Stimulated activated naive CD8-positive, alpha-beta T cell treated with anti-CD3 and anti-CD28 coated beads, Interleukin-15, Interleukin-2, amounts not matched to agents 100 U/mL and 50 U/mL, for 24 hours (primary cell): ENCODE results near the gene MYO18B.

Source experiments
- ATAC-seq: fragments of 150-1000 bp; cut with Tn5 transposase; one replicate; pipeline ENCODE4 v1.10.0; 2021
- DNase-seq: peaks from one replicate; pipeline ENCODE4 v3.0.0; 2021

Gene MYO18B

DNA sequence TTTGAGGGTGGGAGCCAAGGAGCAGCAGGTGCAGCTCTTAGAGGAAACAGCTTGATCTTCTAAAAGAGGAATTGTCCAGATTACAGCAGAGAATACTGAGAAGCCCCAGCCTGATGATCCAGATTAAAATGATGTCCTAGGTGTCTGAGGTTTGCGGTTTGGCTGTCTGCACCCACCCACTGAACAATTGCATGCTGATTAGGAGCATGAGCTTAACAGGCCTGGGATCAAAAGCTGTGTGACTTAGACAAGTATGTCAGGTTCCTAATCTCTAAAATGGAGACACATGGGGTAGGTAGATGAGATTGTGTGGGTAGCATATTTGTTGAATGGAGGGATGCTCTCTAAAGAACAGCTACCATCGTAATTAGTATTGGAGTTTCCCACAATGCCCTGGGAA, 260.5 kb downstream of the MYO18B start:
- DNase-seq, result no peak
- ATAC-seq, result no peak

DNA sequence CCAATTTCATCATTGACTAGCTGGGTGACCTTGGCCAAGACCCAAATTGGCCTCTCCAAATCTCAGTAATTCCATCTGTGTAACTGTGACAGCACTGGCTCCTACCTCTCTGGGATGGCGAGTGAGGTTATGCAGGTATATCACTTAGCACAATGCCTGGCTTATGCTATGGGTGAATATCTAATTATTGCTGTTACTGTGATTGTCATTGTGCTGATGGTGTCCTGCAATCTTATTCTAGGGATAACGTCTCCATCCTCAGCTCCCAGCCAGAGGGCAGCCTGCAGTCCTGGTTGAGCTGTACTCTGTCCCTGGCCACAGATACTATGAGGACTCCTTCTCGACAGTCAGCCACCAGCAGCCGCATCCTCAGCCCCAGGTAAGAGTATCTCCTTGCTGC, 262.5 kb downstream of the MYO18B start:
- DNase-seq, result no peak
- ATAC-seq, result no peak

GRCh38 chr22:26008587-26008986, 266.6 kb downstream of the MYO18B start:
- no peak for DNase-seq

DNA sequence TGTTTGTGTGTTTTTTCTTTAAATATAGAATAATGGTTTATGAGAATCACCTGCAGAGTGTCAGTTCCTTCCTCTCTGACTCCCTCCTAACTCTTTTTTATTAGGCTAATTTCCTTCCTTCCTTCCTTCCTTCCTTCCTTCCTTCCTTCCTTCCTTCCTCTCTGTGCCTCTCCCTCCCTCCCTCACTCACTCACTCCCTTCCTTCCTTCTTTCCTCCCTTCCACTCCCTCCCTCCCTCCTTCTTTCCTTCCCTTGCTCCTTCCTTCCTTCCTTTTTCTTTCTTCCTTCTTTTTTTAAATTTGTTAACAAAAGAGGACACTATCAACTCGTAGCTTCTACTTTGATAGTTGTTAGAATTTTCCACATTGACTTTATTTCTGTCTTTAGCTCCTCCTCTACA, 274.9 kb downstream of the MYO18B start:
- ATAC-seq (no peak), DNase-seq (no peak)

More at GRCh38 chr22:26008587-26008986, 266.6 kb downstream of the MYO18B start:
- ATAC-seq, result no peak

GRCh38 chr22:26017932-26018331, 275.9 kb downstream of the MYO18B start:
- DNase-seq, result no peak
- ATAC-seq, result no peak

DNA sequence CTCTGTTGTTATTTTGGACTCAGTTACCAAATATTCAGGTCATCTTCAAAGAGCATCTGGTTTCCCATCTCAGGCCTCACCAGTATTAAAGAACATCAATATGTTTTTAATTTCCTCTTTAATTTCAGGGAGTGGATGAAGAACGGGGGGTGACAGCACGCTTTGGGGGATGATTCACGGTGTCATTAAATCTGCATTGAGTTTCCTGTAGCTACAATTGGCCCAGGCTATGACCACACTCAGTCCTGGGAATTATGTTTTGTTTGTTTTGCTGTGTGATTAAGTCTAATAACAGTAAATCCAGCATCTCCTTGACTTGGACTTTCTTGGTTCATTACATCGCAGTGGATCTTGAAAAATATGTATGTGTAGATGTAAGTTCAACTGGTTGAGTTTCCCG, 277.6 kb downstream of the MYO18B start:
- DNase-seq (no peak), ATAC-seq (no peak)

DNA sequence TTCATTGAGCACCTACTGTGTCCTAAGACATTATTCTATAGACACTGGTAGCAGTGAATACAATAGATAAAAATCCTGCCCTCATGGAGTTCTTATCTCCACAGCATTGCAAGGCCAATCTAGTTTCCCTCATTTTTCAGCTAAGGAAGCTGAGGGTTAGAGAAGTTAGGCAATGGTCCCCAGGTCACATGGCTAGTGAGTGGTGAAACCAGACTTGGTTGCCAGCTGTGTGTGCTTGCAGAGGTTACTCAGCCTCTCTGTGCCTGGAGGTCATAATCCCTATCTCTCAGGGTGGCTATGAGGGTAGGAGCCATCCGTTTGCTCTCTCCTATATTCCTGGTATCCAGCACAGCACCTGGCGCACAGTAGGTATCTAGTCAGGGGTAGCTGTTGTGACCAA, 279.5 kb downstream of the MYO18B start:
- no peak for ATAC-seq

GRCh38 chr22:26023104-26023775, 281.3 kb downstream of the MYO18B start:
- DNase-seq, result no peak
- no peak for ATAC-seq

More for the DNA sequence above, 279.5 kb downstream of the MYO18B start:
- DNase-seq, result no peak

- ATAC-seq (no peak), DNase-seq (no peak)
Measured at GRCh38 chr22:26025626-26026025, 283.6 kb downstream of the MYO18B start.

DNA sequence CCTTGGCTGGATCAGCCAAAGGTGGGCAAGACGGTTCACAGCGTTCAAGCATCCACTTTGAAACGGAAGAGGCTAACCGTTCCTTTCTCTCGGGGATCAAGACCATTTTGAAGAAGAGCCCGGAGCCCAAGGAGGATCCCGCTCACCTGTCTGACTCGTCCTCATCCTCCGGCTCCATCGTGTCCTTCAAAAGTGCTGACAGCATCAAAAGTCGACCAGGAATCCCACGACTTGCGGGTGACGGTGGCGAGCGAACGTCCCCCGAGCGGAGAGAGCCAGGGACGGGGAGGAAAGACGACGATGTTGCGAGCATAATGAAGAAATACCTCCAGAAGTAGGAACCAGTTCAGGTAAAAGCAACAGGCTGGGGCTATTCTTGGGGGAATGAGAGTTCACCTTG, 285.4 kb downstream of the MYO18B start:
- ATAC-seq (no peak), DNase-seq (no peak)

GRCh38 chr22:26031641-26032040, 289.7 kb downstream of the MYO18B start:
- ATAC-seq (no peak), DNase-seq (no peak)

DNA sequence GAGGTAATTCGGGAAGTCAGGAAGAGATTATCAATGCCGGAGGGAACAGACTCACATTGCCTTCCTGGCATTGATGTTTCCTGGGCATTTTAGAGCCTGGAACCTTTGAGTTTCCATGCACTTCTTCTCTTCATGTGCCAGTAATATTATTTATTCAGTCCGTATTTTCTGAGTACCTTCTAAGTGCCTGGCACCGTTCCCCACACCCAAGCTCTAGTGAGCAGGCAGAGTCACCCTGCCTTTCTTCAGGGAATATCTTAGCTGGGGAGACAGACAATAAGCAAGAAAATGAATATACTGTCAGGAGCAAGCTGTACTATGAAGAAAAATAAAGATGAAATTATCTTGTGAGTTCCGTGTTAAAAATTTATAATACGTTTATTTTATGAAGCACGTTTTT, 291.1 kb downstream of the MYO18B start:
- DNase-seq (no peak), ATAC-seq (no peak)

DNA sequence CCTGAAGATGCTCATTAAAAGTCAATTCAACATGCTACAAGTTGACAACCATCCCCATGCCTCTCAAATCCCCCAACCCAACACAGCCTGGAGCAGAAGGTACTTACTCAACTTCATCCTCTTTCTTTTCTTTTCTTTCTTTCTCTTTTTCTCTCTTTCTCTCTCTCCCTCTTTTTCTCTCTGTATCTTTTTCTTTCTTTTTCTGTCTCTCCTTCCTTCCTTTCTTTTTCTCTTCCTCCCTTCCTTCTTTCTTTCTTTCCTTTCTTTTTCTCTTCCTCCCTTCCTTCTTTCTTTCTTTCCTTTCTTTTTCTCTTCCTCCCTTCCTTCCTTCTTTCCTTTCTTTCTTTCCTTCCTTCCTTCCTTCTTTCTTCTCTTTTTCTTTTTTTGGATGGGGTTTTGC, 291.6 kb downstream of the MYO18B start:
- DNase-seq (no peak), ATAC-seq (no peak)

- ATAC-seq (no peak), DNase-seq (no peak)
Measured at GRCh38 chr22:26035523-26035922, 293.5 kb downstream of the MYO18B start.

GRCh38 chr22:26038365-26038764, 296.4 kb downstream of the MYO18B start:
- ATAC-seq, result no peak
- no peak for DNase-seq

GRCh38 chr22:26041931-26042330, 299.9 kb downstream of the MYO18B start:
- ATAC-seq (no peak), DNase-seq (no peak)

GRCh38 chr22:26043031-26043430, 301.0 kb downstream of the MYO18B start:
- DNase-seq (no peak), ATAC-seq (no peak)

DNA sequence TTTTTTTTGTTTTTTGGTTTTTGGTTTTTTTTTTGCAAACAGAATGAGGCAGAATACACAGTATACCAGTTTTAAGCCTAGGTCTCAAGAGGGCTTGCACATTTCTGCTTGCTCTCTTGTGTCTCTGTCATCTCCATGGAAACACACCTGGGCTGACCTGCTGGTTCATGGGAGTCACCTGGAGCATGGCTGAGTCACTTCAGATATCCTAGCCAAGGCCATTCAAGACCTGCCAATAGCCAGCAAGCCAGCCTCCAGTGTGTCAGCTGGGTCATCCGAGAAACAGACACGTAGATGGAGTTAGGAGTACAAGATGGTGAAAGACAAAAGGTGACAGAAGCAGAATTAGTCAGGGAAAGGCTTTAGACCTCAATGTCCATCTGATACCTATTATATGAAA, 303.1 kb downstream of the MYO18B start:
- no peak for DNase-seq
- ATAC-seq, result no peak

- no peak for DNase-seq
- no peak for ATAC-seq
Measured at GRCh38 chr22:26045860-26046259, 303.9 kb downstream of the MYO18B start.

DNA sequence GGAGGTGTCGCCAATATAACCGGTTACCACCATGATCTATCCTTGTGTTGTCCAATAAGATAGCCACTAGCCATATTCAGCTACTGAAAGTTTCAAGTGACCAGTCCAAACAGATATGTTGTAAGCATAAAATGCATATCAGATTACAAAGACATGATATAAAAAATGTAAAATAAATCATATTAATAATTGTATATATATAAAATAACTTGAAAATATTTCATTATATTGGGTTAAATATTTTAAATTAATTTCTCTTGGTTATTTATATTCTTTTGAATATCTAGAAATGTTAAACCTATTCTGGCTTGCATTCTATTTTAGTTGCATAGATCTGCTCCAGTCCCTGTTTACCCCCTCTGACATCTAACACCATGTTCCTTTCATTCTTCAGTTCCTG, 305.5 kb downstream of the MYO18B start:
- no peak for DNase-seq
- no peak for ATAC-seq

- DNase-seq (no peak), ATAC-seq (no peak)
Measured at GRCh38 chr22:26047920-26048319, 305.9 kb downstream of the MYO18B start.

GRCh38 chr22:26050079-26050478, 308.1 kb downstream of the MYO18B start:
- DNase-seq, result no peak
- ATAC-seq, result no peak

DNA sequence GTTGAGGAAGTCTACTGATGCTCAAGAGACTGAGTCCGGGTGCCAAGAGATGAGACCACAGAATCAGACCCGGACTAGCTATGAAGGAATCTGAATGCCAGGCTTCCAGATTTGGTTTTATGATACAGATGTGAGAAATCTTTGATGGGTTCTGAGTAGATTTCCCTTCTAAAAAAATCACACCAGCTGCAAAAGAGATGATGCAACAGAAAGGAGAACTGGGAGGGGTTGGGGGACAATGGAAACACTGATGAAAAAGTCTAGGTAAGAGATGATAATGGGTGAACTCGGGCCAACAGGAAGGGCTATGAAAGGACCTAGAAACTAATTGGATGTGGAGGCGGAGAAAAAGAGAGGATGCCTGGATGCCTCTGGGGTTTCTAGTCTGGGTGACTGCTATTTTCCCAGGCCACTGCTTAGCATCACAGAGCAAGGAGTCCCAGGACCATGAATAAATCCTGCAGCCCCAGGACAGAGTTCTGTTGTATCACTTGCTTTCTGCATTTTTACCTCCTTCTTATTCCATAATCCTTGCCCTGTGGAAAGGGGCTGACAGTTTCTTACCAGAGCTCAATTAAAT, 311.8 kb downstream of the MYO18B start:
- DNase-seq, result no peak
- ATAC-seq, result no peak

- DNase-seq (no peak), ATAC-seq (no peak)
Measured at GRCh38 chr22:26054841-26055605, 313.0 kb downstream of the MYO18B start.
